Activated effector memory CD4-positive, alpha-beta T cell treated with Interleukin-2 at 50 U/mL for 16 hours (primary cell): ENCODE data around the gene RNF166.
"Not testable (repeated sequence)": the region's sequence is repeated elsewhere in the genome, so short reads cannot be mapped to it uniquely, and the experiment has no call there.

Source experiments
- DNase-seq: peaks from one replicate; pipeline ENCODE4 v3.0.0-alpha.2; 2020

The RNF166 gene

GRCh38 chr16:88669980-88670379 is 36.2 kb downstream of the RNF166 start:
- no peak for DNase-seq

GRCh38 chr16:88669493-88669892 is 36.7 kb downstream of the RNF166 start:
- not testable (repeated sequence) for DNase-seq

GRCh38 chr16:88667461-88667860 is 38.7 kb downstream of the RNF166 start:
- DNase-seq = no peak

- no peak for DNase-seq
Measured at GRCh38 chr16:88665570-88665969, 40.6 kb downstream of the RNF166 start.

GRCh38 chr16:88665148-88665547 is 41.1 kb downstream of the RNF166 start:
- DNase-seq = no peak

- DNase-seq = peak; percentile 92
Measured at GRCh38 chr16:88662843-88663606, 43.2 kb downstream of the RNF166 start, which contains the start of gene MVD. Gene MVD (minus strand): TSS chr16:88663091. CDS start chr16:88663080, 11 bp downstream.

GRCh38 chr16:88662222-88662842 is 43.9 kb downstream of the RNF166 start:
- DNase-seq = no peak

GRCh38 chr16:88661468-88661867 is 44.7 kb downstream of the RNF166 start:
- no peak for DNase-seq

GRCh38 chr16:88659160-88659559 is 47.0 kb downstream of the RNF166 start:
- DNase-seq = no peak

- no peak for DNase-seq
Measured at GRCh38 chr16:88658714-88659113, 47.5 kb downstream of the RNF166 start.

GRCh38 chr16:88657371-88657770 is 48.8 kb downstream of the RNF166 start:
- DNase-seq = no peak

- DNase-seq = no peak
Measured at GRCh38 chr16:88656291-88656980, 49.8 kb downstream of the RNF166 start.

- no peak for DNase-seq
Measured at GRCh38 chr16:88655733-88656281, 50.4 kb downstream of the RNF166 start.

GRCh38 chr16:88655053-88655732 is 51.0 kb downstream of the RNF166 start:
- DNase-seq = no peak

- no peak for DNase-seq
Measured at GRCh38 chr16:88654363-88655052, 51.7 kb downstream of the RNF166 start.

- DNase-seq = no peak
Measured at GRCh38 chr16:88653596-88654362, 52.4 kb downstream of the RNF166 start.

- no peak for DNase-seq
Measured at GRCh38 chr16:88653101-88653500, 53.1 kb downstream of the RNF166 start.

- no peak for DNase-seq
Measured at GRCh38 chr16:88652762-88653063, 53.5 kb downstream of the RNF166 start.

- no peak for DNase-seq
Measured at GRCh38 chr16:88651989-88652761, 54.0 kb downstream of the RNF166 start.

- DNase-seq = peak; percentile 55
Measured at GRCh38 chr16:88651276-88651988, 54.8 kb downstream of the RNF166 start.
